ENCODE data around the gene MED13L. TPM values are rescaled to one million over a fixed set of nuclear protein-coding genes. Genes with fewer than 3 reads are reported as not detected.

The MED13L gene
- total and polyA plus RNA-seq, 12 donors: 9.4 to 76.5 (median 64.2) TPM

DNA sequence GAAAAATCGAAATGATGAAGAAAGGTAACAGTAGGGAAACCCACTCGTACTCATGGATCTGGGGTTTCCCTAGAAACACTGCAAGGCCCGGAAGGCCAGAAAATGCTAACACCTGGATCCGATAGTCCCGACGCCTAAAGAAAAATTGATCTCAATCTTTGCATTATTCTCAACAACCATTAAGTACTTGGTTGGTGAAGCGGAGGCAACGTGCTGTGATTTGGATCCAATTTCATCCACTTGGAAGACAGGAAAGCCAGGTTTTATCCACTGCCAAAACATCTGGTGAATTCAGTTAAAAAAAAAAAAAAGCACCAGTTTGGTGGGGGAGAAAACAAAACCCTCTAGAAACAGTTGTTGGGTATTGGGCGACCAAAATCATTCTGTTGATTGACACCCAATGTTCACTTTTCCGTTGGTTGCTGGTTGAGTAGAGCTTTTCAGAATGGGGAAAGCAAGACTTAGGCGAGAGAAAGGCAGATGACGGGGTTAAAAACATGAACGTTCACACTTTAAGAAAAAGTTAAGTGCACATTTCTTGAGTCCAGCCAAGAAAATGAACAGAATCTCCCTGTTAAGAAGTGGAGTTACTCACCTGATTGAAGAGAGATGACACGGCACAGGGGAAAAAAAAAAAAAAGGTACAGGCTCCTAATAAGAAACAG, 41.9 kb upstream of the MED13L start:
- Histone ChIP-seq H3K36me3 (no peaks in the 10 kb centered on the region), H3K4me3 (peak overlapping the region in 6 of 10 donors; percentile 1 to 18 (median 14)), H3K9me3 (no peaks in the 10 kb centered on the region), H3K27me3 (no peaks in the 10 kb centered on the region), H3K27ac (peak overlapping the region in 9 of 10 donors; percentile 13 to 80 (median 68)), H3K4me1 (peaks cover 10 to 38% (median 29%) of the 10 kb centered on the region in 9 donors)
- 56 to 61% methylated on average over 14 of the region's 14 CpGs for WGBS, 2 donors
- ATAC-seq (peak in 1 of 8 donors; percentile 2), DNase-seq (no peak)
- intact Hi-C loops (cut with DNase I): loop anchor here in 1 of 10 donors (10.0 kb wide), 1 partner anchor 115 kb away; no protein-coding TSS in a partner anchor
- TF ChIP-seq, protein P1, sequence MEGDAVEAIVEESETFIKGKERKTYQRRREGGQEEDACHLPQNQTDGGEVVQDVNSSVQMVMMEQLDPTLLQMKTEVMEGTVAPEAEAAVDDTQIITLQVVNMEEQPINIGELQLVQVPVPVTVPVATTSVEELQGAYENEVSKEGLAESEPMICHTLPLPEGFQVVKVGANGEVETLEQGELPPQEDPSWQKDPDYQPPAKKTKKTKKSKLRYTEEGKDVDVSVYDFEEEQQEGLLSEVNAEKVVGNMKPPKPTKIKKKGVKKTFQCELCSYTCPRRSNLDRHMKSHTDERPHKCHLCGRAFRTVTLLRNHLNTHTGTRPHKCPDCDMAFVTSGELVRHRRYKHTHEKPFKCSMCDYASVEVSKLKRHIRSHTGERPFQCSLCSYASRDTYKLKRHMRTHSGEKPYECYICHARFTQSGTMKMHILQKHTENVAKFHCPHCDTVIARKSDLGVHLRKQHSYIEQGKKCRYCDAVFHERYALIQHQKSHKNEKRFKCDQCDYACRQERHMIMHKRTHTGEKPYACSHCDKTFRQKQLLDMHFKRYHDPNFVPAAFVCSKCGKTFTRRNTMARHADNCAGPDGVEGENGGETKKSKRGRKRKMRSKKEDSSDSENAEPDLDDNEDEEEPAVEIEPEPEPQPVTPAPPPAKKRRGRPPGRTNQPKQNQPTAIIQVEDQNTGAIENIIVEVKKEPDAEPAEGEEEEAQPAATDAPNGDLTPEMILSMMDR (IDR thresholded peaks at IDR 0.05): no peak

DNA sequence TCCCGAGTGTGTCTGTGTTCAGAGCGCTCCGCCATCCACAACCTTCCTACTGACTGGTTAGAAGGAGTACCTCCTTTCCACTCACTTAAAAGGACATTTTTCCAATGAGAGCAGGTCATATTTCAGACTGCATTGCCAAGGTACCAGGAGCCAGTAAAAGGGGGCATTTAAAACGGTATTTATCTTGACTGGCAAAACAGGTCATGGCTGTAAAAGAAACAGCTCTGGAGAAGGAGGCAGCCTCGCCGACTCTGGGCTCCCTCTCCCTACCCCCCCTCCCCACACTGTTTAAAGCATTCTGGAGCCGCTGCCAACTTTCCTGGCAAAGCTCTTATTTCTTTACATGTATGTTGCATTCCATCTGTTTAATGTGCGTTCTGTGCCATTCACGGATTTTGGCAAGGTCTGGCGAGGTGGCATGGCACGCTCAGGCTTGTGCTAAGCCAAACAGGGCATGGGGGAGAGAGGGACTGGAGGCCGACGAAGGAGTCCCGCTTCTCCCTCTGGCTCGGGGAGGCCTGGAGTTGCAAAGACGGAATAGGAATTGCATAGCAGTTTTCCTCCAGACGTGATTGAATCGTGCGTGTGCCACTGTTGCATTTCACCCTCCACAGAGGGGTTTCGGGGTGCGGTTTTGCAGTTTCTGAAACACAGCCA, 41.2 kb upstream of the MED13L start:
- intact Hi-C loops (cut with DNase I): loop anchor here in 1 of 10 donors (10.0 kb wide), 1 partner anchor 116 kb away; no protein-coding TSS in a partner anchor
- no peaks in the 10 kb centered on the region for H3K36me3 ChIP-seq
- H3K4me3 ChIP-seq: no peak overlapping the region
- peaks cover 10 to 32% (median 29%) of the 10 kb centered on the region in 9 donors for H3K4me1 ChIP-seq
- WGBS, 2 donors: 70 to 75% methylated on average over 21 of the region's 21 CpGs
- ATAC-seq (no peak), DNase-seq (no peak)
- peak overlapping the region in 1 of 10 donors; percentile 71 for H3K27ac ChIP-seq
- TF ChIP-seq, protein P1 (IDR thresholded peaks at IDR 0.05): no peak
- H3K9me3 ChIP-seq: no peaks in the 10 kb centered on the region
- H3K27me3 ChIP-seq: no peaks in the 10 kb centered on the region

DNA sequence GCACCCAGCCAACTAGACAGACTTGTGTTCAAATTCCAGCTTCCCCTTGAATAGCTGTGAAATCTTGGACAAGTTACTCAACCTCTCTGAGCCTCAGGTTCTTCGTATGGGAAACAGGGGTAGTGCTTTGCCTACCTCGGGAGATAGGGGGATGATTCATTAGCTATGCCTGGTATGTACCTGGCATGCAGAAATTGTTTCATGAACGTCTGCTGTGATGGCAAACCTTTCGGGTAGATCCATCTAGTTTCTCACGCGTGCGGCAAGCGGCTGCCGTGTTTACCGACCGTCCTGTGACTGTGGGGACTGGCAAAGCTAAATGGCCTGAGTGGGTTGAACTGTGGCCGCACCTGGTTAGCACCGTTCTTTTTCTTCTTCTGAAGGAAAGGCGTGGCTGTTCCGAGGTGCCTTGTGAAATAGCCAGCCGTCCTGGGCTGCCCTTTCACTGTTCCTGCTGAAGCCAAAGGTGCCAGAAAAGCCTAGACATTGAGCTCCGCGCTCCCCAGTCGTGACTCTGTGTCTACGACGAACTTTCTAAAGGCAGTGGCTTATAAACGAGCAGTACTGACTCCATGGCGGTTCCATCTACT, 40.6 kb upstream of the MED13L start:
- no peak overlapping the region for H3K4me3 ChIP-seq
- TF ChIP-seq, protein P1 (IDR thresholded peaks at IDR 0.05): no peak
- no peak overlapping the region for H3K27ac ChIP-seq
- no peak for DNase-seq
- H3K9me3 ChIP-seq: no peaks in the 10 kb centered on the region
- 88% methylated on average over 23 of the region's 23 CpGs for WGBS, 2 donors
- peaks cover 10 to 32% (median 29%) of the 10 kb centered on the region in 9 donors for H3K4me1 ChIP-seq
- intact Hi-C loops (cut with DNase I): loop anchor here in 1 of 10 donors (10.0 kb wide), 1 partner anchor 117 kb away; no protein-coding TSS in a partner anchor
- no peaks in the 10 kb centered on the region for H3K36me3 ChIP-seq
- ATAC-seq: no peak
- no peaks in the 10 kb centered on the region for H3K27me3 ChIP-seq

DNA sequence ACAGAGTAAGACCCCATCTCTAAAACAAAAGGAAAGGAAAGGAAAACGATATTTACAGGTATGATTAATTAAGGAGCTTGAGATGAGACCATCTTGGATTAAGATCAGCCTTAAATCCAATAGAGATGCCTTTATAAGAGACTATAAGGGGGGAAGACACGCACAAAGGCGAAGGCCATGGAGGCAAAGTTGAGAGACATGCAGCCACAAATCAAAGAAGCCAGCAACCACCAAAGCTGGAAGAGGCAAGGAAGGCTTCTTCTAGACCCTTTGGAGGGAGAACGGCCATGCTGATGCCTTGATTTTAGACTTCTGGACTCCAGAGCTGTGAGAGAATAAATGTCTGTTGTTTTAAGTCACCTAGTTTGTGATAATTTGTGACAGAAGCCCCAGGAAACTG, 39.6 kb upstream of the MED13L start:
- H3K27me3 ChIP-seq: no peaks in the 10 kb centered on the region
- H3K27ac ChIP-seq: no peak overlapping the region
- 95 to 100% methylated on average over 4 of the region's 4 CpGs for WGBS, 2 donors
- H3K4me1 ChIP-seq: peaks cover 10 to 32% (median 29%) of the 10 kb centered on the region in 9 donors
- DNase-seq (no peak), ATAC-seq (no peak)
- H3K36me3 ChIP-seq: no peaks in the 10 kb centered on the region
- intact Hi-C loops (cut with DNase I): loop anchor here in 1 of 10 donors (10.0 kb wide), 1 partner anchor 118 kb away; no protein-coding TSS in a partner anchor
- no peaks in the 10 kb centered on the region for H3K9me3 ChIP-seq
- H3K4me3 ChIP-seq: no peak overlapping the region
- TF ChIP-seq, protein P1 (IDR thresholded peaks at IDR 0.05): no peak

Measured in heart right ventricle (tissue), 16 donors.